ENCODE measurements around the gene USP3. TPM values are rescaled to one million over a fixed set of nuclear protein-coding genes. Genes with fewer than 3 reads are reported as not detected.
A peak's percentile ranks its signal among the peaks of the same experiment; 100 is the strongest.

USP3 gene
- total and polyA plus RNA-seq, 5 experiments from 2014 or later = 31.6 to 136 (median 42.9) TPM

- H3K27ac Mint-ChIP-seq = peak overlapping the region; percentile 51 to 93 (median 85)
- POLR2A ChIA-PET = interaction anchor here (0.6 to 34.6 kb wide), 11 partner anchors 13 to 140 kb away, joined by 3 to 629 read pairs (median 5); partner anchors contain the start of genes FBXL22 and USP3
- peak; percentile 95 to 97 for ATAC-seq
Observed at GRCh38 chr15:63466378-63467192, 37.8 kb upstream of the USP3 start.

GRCh38 chr15:63469190-63469589 is 35.2 kb upstream of the USP3 start:
- Mint-ChIP-seq H3K4me3 (no peak overlapping the region), H3K9me3 (no peaks in the 10 kb centered on the region), H3K4me1 (peaks cover 16 to 48% (median 38%) of the 10 kb centered on the region in 4 donors), H3K27me3 (no peaks in the 10 kb centered on the region), H3K36me3 (no peaks in the 10 kb centered on the region), H3K27ac (peak overlapping the region in 8 of 10 donors; percentile 1 to 88 (median 60))
- POLR2A ChIA-PET = interaction anchor here (0.6 to 34.6 kb wide), 5 partner anchors 10 to 202 kb away, joined by 3 to 629 read pairs (median 4); partner anchors contain the start of gene USP3
- DNase-seq (peak in 1 of 10 donors; percentile 14), ATAC-seq (no peak)

More at GRCh38 chr15:63466378-63467192, 37.8 kb upstream of the USP3 start:
- DNase-seq = peak in 9 of 10 donors; percentile 39 to 83 (median 72)
- H3K27me3 Mint-ChIP-seq = no peaks in the 10 kb centered on the region
- H3K36me3 Mint-ChIP-seq = no peaks in the 10 kb centered on the region
- H3K4me3 Mint-ChIP-seq = peak overlapping the region in 1 of 10 donors; percentile 19
- peaks cover 7 to 31% (median 20%) of the 10 kb centered on the region in 4 donors for H3K4me1 Mint-ChIP-seq
- no peaks in the 10 kb centered on the region for H3K9me3 Mint-ChIP-seq

- no peak overlapping the region for H3K4me3 Mint-ChIP-seq
- no peaks in the 10 kb centered on the region for H3K9me3 Mint-ChIP-seq
- H3K4me1 Mint-ChIP-seq = peaks cover 22 to 56% (median 46%) of the 10 kb centered on the region in 4 donors
- POLR2A ChIA-PET = interaction anchor here (0.7 to 34.6 kb wide), 4 partner anchors 9 to 129 kb away, joined by 3 to 629 read pairs (median 4); partner anchors contain the start of gene USP3
- H3K27me3 Mint-ChIP-seq = no peaks in the 10 kb centered on the region
- no peak for DNase-seq
- no peaks in the 10 kb centered on the region for H3K36me3 Mint-ChIP-seq
- ATAC-seq = no peak
- H3K27ac Mint-ChIP-seq = peak overlapping the region in 3 of 10 donors; percentile 59 to 79 (median 76)
Observed at GRCh38 chr15:63469984-63470383, 34.4 kb upstream of the USP3 start.

GRCh38 chr15:63473007-63473748 is 31.2 kb upstream of the USP3 start:
- POLR2A ChIA-PET = interaction anchor here (1.8 to 34.6 kb wide), 3 partner anchors 10 to 31 kb away, joined by 4 to 629 read pairs (median 7); partner anchors contain the start of gene USP3
- H3K27me3 Mint-ChIP-seq = no peaks in the 10 kb centered on the region
- ATAC-seq = peak; percentile 50 to 82
- peaks cover 23 to 63% (median 53%) of the 10 kb centered on the region in 4 donors for H3K4me1 Mint-ChIP-seq
- peak overlapping the region in 9 of 10 donors; percentile 2 to 53 (median 19) for H3K4me3 Mint-ChIP-seq
- H3K27ac Mint-ChIP-seq = peak overlapping the region; percentile 95 to 99 (median 96)
- peak in 5 of 10 donors; percentile 38 to 60 (median 50) for DNase-seq
- no peaks in the 10 kb centered on the region for H3K9me3 Mint-ChIP-seq
- H3K36me3 Mint-ChIP-seq = no peaks in the 10 kb centered on the region

GRCh38 chr15:63473749-63473998 is 30.7 kb upstream of the USP3 start:
- DNase-seq (no peak), ATAC-seq (peak in 1 of 2 donors; percentile 19)
- POLR2A ChIA-PET = interaction anchor here (1.8 to 34.6 kb wide), 3 partner anchors 10 to 31 kb away, joined by 4 to 629 read pairs (median 7); partner anchors contain the start of gene USP3
- Mint-ChIP-seq H3K27ac (peak overlapping the region; percentile 95 to 99 (median 96)), H3K9me3 (no peaks in the 10 kb centered on the region), H3K4me3 (peak overlapping the region in 6 of 10 donors; percentile 2 to 70 (median 28)), H3K4me1 (peaks cover 23 to 68% (median 57%) of the 10 kb centered on the region in 4 donors), H3K27me3 (no peaks in the 10 kb centered on the region), H3K36me3 (no peaks in the 10 kb centered on the region)

- H3K36me3 Mint-ChIP-seq = no peaks in the 10 kb centered on the region
- H3K9me3 Mint-ChIP-seq = no peaks in the 10 kb centered on the region
- DNase-seq = peak in 8 of 10 donors; percentile 17 to 69 (median 52)
- H3K4me3 Mint-ChIP-seq = peak overlapping the region in 9 of 10 donors; percentile 37 to 88 (median 73)
- peak; percentile 80 to 87 for ATAC-seq
- POLR2A ChIA-PET = interaction anchor here (1.8 to 34.6 kb wide), 3 partner anchors 9 to 30 kb away, joined by 4 to 629 read pairs (median 7); partner anchors contain the start of gene USP3
- no peaks in the 10 kb centered on the region for H3K27me3 Mint-ChIP-seq
- peak overlapping the region; percentile 95 to 99 (median 96) for H3K27ac Mint-ChIP-seq
- H3K4me1 Mint-ChIP-seq = peaks cover 25 to 69% (median 60%) of the 10 kb centered on the region in 4 donors
Observed at GRCh38 chr15:63473999-63474809, 30.2 kb upstream of the USP3 start.

GRCh38 chr15:63474810-63475316 is 29.5 kb upstream of the USP3 start:
- no peaks in the 10 kb centered on the region for H3K36me3 Mint-ChIP-seq
- H3K27me3 Mint-ChIP-seq = no peaks in the 10 kb centered on the region
- no peaks in the 10 kb centered on the region for H3K9me3 Mint-ChIP-seq
- peaks cover 28 to 72% (median 64%) of the 10 kb centered on the region in 4 donors for H3K4me1 Mint-ChIP-seq
- POLR2A ChIA-PET = interaction anchor here (0.5 to 34.6 kb wide), 5 partner anchors 12 to 30 kb away, joined by 4 to 629 read pairs (median 7); partner anchors contain the start of gene USP3
- peak overlapping the region in 2 of 10 donors; percentile 67 to 78 for H3K4me3 Mint-ChIP-seq
- DNase-seq = no peak
- H3K27ac Mint-ChIP-seq = peak overlapping the region; percentile 74 to 98 (median 96)
- no peak for ATAC-seq

- no peak overlapping the region for H3K4me3 Mint-ChIP-seq
- H3K4me1 Mint-ChIP-seq = peaks cover 32 to 76% (median 70%) of the 10 kb centered on the region in 4 donors
- DNase-seq (no peak), ATAC-seq (no peak)
- H3K27ac Mint-ChIP-seq = peak overlapping the region in 9 of 10 donors; percentile 6 to 100 (median 83)
- H3K27me3 Mint-ChIP-seq = no peaks in the 10 kb centered on the region
- POLR2A ChIA-PET = interaction anchor here (0.7 to 34.6 kb wide), 6 partner anchors 10 to 29 kb away, joined by 3 to 629 read pairs (median 5); partner anchors contain the start of gene USP3
- H3K36me3 Mint-ChIP-seq = no peaks in the 10 kb centered on the region
- no peaks in the 10 kb centered on the region for H3K9me3 Mint-ChIP-seq
Observed at GRCh38 chr15:63475707-63476106, 28.7 kb upstream of the USP3 start.

- Mint-ChIP-seq H3K4me3 (no peak overlapping the region), H3K27ac (peak overlapping the region in 9 of 10 donors; percentile 6 to 100 (median 84))
- POLR2A ChIA-PET = interaction anchor here (1.1 to 34.6 kb wide), 3 partner anchors 9 to 28 kb away, joined by 3 to 629 read pairs (median 3); partner anchors contain the start of gene USP3
Observed at GRCh38 chr15:63476229-63476632, 28.2 kb upstream of the USP3 start.

GRCh38 chr15:63478243-63478642 is 26.1 kb upstream of the USP3 start:
- Mint-ChIP-seq H3K27me3 (no peaks in the 10 kb centered on the region), H3K36me3 (no peaks in the 10 kb centered on the region), H3K27ac (peak overlapping the region; percentile 96 to 100 (median 100)), H3K4me1 (peaks cover 31 to 87% (median 75%) of the 10 kb centered on the region in 4 donors), H3K9me3 (no peaks in the 10 kb centered on the region), H3K4me3 (peak overlapping the region in 6 of 10 donors; percentile 4 to 56 (median 46))
- ATAC-seq = no peak
- POLR2A ChIA-PET = interaction anchor here (0.6 to 34.6 kb wide), 4 partner anchors 9 to 33 kb away, joined by 3 to 629 read pairs (median 65); partner anchors contain the start of gene USP3
- no peak for DNase-seq

More at GRCh38 chr15:63476229-63476632, 28.2 kb upstream of the USP3 start:
- DNase-seq (no peak), ATAC-seq (no peak)
- Mint-ChIP-seq H3K36me3 (no peaks in the 10 kb centered on the region), H3K9me3 (no peaks in the 10 kb centered on the region), H3K27me3 (no peaks in the 10 kb centered on the region), H3K4me1 (peaks cover 35 to 81% (median 75%) of the 10 kb centered on the region in 4 donors)

GRCh38 chr15:63480441-63480821 is 24.0 kb upstream of the USP3 start:
- H3K4me1 Mint-ChIP-seq = peaks cover 24 to 90% (median 78%) of the 10 kb centered on the region in 4 donors
- POLR2A ChIA-PET = interaction anchor here (1.0 to 34.6 kb wide), 9 partner anchors 11 to 616 kb away, joined by 3 to 629 read pairs (median 5); partner anchors contain the start of genes APH1B, CIAO2A, SNX1 and USP3

More at GRCh38 chr15:63480441-63480821, 24.0 kb upstream of the USP3 start:
- Mint-ChIP-seq H3K9me3 (no peaks in the 10 kb centered on the region), H3K4me3 (peak overlapping the region in 9 of 10 donors; percentile 63 to 92 (median 78)), H3K27ac (peak overlapping the region; percentile 98 to 100 (median 100)), H3K36me3 (no peaks in the 10 kb centered on the region), H3K27me3 (no peaks in the 10 kb centered on the region)
- no peak for DNase-seq
- ATAC-seq = no peak

Measured in naive thymus-derived CD8-positive, alpha-beta T cell (primary cell).